ENCODE measurements around the gene ZC2HC1C.
"Not testable (repeated sequence)": the region's sequence is repeated elsewhere in the genome, so short reads cannot be mapped to it uniquely, and the experiment has no call there.

Gene ZC2HC1C

DNA sequence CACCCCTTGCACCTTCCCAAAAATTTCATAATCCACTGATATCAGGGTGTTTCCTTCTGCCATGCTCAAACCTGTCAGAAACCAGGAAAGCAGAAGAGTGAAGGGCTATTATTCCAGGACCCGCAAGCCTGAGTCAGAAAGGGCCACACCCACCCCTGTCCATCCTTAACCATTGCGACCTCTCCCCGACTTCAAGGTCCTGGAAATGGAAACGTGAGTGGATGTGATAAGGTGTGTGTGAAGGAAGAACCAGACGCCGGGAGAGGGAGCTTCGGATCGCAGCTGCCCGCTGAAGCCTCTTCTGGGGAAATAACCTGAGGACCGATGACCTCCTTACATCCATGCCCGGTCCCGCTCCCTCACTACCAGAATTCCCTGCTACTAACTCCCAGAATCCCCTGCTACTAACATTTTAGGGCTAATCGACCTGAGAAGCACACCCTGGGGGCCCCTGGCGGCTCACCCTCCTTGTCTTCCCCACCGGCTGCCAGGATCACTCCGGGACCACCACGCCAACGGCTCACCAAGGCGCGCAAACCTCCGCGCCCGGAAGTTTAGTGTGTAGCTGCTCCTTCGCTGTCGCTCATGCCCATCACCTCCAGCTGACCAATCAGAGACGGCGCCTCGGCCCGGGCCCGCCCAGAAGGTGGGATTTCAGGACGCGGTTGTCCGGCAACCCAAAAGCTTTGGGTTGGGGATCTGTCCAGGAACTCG, 5.8 kb upstream of the ZC2HC1C start, which contains the start of gene ACYP1:
Gene ACYP1 (minus strand): TSS at position 534 of the 714 bp plus-strand sequence. CDS start 471 bp downstream, at position 63.
- TF ChIP-seq CTCF (IDR thresholded peaks at IDR 0.05; ENCODE audit: insufficient read depth, low read depth, low read length, missing control alignments), result no peak
- peak within 1 kb of the TSS; percentile 93 for H3K4me3 ChIP-seq (ENCODE audit: low read depth, low read length)
- DNase-seq (ENCODE audit: low read depth), result peak; percentile 94

GRCh38 chr14:75064205-75064567, 5.3 kb upstream of the ZC2HC1C start:
- DNase-seq (ENCODE audit: low read depth), result no peak
- H3K4me3 ChIP-seq (ENCODE audit: low read depth, low read length), result peak overlapping the region; percentile 93
- no peak for TF ChIP-seq CTCF (IDR thresholded peaks at IDR 0.05; ENCODE audit: insufficient read depth, low read depth, low read length, missing control alignments)

DNA sequence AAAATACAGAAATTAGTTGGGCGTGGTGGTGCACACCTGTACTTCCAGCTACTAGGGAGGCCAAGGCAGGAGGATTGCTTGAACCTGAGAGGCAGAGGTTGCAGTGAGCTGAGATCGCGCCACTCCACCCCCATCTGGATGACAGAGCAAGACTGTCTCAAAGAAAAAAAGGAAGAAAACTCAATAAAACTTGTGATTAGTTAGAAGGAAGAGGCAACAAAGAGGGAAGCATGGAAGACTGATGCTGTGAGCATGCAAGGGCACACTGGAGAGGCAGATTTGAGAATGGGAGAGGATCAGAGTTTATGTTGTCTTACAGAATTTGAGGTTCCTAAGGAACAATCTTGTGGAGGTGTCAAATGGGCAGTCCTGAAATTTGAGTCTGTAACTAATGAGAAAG, 2.8 kb upstream of the ZC2HC1C start:
- TF ChIP-seq CTCF (IDR thresholded peaks at IDR 0.05; ENCODE audit: insufficient read depth, low read depth, low read length, missing control alignments), result no peak
- no peak overlapping the region for H3K4me3 ChIP-seq (ENCODE audit: low read depth, low read length)
- no peak for DNase-seq (ENCODE audit: low read depth)

- DNase-seq (ENCODE audit: low read depth), result no peak
- no peak for TF ChIP-seq CTCF (IDR thresholded peaks at IDR 0.05; ENCODE audit: insufficient read depth, low read depth, low read length, missing control alignments)
- no peak overlapping the region for H3K4me3 ChIP-seq (ENCODE audit: low read depth, low read length)
Measured at GRCh38 chr14:75067212-75067611, 2.2 kb upstream of the ZC2HC1C start.

GRCh38 chr14:75067765-75068164, 1.7 kb upstream of the ZC2HC1C start:
- DNase-seq (ENCODE audit: low read depth), result not testable (repeated sequence)
- peak overlapping the region; percentile 89 for H3K4me3 ChIP-seq (ENCODE audit: low read depth, low read length)

DNA sequence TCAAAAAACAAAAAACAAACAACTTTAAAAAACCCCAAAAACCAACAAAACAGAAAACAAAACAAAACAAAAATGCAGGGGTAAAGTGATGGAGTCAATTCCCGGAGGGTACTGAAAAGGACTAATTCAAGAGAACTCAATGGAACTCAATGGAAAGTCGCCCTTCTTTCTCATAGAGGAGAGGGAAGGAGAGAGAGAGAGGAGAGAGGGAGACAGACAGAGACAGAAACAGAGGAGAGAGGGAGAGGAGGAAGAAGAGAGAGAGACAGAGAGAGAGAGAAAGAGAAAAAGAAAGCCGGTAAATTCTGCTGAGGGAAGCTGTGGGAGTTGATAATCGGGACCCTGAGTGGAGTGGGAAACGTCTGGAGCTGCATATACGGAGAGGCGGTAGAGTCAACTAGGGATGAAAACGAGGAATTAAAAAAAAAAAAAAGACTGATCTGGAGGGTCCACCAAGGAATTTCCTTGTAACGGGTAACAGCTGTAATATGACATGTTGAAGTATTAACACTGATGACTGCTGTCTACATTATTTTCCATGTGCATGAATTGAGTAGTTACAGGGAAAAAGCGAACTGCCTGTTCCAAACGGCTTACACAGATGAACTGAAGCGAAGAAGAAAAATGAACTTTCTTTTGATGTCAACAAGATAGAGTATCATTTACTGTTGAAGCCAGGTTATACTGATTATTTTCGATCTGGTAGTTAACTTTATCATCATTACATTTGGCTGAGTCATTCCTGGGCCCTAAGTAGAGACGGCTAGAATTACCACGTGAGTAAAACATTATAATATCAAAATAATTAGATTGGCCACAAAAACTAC, 934 bp upstream of the ZC2HC1C start:
- peak overlapping the region; percentile 89 for H3K4me3 ChIP-seq (ENCODE audit: low read depth, low read length)
- no peak for DNase-seq (ENCODE audit: low read depth)
- no peak for TF ChIP-seq CTCF (IDR thresholded peaks at IDR 0.05; ENCODE audit: insufficient read depth, low read depth, low read length, missing control alignments)

- peak overlapping the region; percentile 89 for H3K4me3 ChIP-seq (ENCODE audit: low read depth, low read length)
- TF ChIP-seq CTCF (IDR thresholded peaks at IDR 0.05; ENCODE audit: insufficient read depth, low read depth, low read length, missing control alignments), result no peak
- no peak for DNase-seq (ENCODE audit: low read depth)
Measured at GRCh38 chr14:75069811-75070145, 337 bp downstream of the ZC2HC1C start.

All from GM12865 (cell line).